ENCODE data around the gene SH3RF1.

GRCh38 chr4:169099771-169100180, 171.0 kb downstream of the SH3RF1 start:
- no peak for TF ChIP-seq POLR2A (IDR thresholded peaks at IDR 0.05)
- no peak for TF ChIP-seq CTCF (IDR thresholded peaks at IDR 0.05)
- no peak for TF ChIP-seq POLR2AphosphoS5 (IDR thresholded peaks at IDR 0.05)
